AG08395 (cell line): Measurements from ENCODE around the gene TSR2.

Experiments
- DNase-seq: peaks from one replicate; pipeline ENCODE4 v3.0.0; 2012; ENCODE audit warnings: mixed read lengths, low spot score

The TSR2 gene, protein sequence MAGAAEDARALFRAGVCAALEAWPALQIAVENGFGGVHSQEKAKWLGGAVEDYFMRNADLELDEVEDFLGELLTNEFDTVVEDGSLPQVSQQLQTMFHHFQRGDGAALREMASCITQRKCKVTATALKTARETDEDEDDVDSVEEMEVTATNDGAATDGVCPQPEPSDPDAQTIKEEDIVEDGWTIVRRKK

GRCh38 chrX:54439960-54440871 lies at the start of gene TSR2:
TSS of gene TSR2 (plus strand) at chrX:54440404. CDS start at chrX:54440422, 18 bp downstream.
- DNase-seq, result peak; percentile 74

GRCh38 chrX:54397113-54397512 lies 43.1 kb upstream of the TSR2 start:
- DNase-seq, result no peak

DNA sequence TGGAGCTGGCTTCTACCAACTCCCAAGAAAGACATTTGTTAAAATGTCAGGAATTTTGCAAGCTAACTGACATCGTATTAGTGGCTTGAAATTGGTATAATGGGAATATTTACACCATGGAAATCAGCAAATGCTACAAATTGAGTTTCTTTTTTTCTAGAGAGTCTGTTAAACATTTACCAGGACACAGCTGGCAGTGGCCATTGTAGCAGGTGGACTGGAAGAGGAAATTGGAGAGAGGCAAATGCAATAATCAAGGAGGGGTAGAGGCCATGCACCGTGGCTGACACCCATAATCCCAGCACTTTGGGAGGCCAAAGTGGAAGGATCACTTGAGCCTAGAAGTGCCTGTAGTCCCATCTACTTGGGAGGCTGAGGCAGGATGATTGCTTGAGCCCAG lies 32.9 kb upstream of the TSR2 start:
- DNase-seq, result no peak

DNA sequence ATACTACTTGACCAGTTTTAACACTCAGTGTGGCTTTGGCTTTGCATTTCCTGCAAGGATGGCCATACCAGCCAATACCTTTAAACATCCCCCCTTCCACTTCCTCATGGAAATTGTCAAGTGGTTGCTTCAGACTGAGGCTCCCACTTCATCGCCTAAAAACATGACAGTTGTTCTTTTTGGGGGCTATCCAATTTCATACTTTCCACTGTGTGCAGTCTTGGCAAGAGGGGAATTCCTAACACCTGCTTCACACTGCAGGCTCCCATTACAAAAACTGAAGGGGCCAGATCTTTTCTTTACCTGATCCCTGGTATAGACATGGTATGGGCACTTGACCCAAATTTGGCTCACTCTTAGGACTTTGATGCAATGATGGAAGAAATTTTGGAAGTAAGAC lies 28.5 kb upstream of the TSR2 start:
- DNase-seq, result no peak

DNA sequence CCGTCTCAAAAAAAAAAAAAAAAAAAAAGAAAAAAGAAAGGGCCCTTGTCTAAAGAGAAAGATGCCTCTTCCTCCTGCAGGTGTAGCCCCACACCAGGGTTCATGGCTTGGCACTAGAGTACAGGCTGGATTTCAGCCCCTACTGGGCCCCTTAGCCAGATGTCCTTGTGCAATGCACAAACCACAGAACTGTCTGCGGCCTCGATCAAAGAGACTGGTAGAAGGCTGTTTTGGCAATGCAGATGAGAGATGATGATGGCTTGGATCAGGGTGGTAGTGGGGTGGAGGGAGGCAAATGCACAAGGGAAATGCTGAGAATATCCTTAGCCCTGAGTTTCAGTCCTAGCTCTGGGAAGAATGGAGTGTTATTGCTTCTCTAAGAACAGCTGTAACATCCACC lies 26.5 kb upstream of the TSR2 start:
- no peak for DNase-seq

DNA sequence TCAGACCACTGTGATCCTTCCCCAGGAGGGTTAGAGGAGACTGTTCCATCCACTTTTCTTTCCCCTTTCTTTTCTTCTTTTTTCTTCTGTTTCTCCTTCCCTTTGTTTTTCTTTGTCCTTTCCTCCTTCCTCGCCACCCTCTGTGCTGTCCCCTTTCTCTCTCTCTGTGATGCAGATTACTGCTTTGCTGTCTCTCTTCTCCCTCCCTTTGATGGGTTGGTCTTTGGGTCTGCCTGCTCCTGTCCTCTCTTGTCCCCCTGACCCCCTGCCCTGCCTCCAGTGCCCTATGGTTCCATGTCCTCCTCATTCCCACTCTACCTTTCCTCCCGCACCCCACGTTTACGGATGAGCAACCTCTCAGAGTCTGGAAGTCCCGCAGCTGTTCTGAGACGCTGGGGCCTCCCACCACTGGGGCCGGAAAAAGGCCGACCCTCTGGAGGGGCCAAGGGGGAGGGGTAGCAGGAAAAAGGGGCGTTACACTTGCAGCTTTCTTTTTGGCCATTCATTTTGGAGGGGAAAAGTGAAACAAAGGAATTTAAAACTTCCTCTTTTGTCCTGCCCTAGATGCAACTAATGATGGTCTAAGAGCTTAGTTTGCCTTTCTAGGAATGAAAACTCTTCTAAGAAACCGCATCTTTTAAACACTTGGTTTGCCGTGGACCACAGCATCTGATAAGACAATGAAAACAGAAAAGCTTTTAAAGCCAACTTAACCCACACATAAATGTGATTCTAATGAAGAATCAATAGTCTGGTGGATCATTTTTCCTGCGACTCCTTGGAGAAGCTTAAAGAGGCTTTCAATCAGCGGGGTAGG lies 24.5 kb upstream of the TSR2 start:
- no peak for DNase-seq

- DNase-seq, result no peak
These were observed 23.2 kb upstream of the TSR2 start for GRCh38 chrX:54416965-54417364.

GRCh38 chrX:54419559-54420302 lies 20.5 kb upstream of the TSR2 start:
- no peak for DNase-seq

DNA sequence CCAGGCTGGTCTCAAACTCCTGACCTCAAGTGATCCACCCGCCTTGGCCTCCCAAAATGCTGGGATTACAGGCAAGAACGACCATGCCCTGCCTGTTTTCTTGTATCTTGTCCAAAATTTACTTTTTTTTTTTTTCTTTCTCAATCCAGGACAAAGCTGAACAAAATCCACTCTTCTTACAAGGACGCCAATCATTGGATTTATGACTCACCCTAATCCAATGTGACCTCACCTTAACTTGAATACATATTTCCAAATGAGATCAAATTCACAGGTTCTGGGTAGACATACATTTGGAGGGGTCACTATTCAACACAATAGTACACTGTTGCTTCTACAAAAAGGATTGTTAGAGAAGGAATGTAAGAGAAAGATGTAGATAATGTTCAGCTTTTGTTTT lies 18.0 kb upstream of the TSR2 start:
- no peak for DNase-seq

DNA sequence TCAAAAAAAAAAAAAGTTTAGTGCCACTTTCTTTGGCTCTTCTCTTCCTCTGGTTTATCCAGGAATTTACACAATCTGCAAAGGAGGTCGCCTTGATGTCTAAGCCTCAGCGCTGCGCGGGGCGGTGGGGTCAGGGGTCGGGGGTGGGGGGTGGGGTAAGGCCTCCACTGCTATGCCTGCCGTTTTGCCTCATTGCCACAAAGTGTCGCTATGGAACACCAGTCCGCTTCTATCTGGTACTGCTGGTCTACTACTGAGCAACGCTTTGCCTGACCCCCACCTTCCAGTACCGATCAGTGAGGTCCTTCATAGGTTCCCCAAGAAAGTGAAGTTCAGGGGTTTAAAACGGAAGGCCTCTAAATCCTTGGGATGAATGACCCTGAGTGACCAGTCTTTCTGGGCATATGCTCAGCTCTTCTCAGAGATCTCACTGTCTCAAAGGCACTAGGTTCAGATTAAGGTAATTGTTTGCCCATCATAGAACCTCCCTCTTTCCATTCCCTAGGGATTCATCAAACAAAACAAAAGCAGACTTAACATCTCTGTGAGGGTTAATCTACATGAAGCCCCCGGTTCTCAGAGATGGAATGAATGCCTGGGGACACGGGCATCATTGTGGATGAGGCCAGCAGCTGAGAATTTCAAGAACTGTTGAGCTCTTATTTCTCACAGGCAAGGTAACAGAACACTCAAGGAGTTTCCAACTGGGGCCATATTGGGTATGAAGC lies 16.9 kb upstream of the TSR2 start:
- no peak for DNase-seq

DNA sequence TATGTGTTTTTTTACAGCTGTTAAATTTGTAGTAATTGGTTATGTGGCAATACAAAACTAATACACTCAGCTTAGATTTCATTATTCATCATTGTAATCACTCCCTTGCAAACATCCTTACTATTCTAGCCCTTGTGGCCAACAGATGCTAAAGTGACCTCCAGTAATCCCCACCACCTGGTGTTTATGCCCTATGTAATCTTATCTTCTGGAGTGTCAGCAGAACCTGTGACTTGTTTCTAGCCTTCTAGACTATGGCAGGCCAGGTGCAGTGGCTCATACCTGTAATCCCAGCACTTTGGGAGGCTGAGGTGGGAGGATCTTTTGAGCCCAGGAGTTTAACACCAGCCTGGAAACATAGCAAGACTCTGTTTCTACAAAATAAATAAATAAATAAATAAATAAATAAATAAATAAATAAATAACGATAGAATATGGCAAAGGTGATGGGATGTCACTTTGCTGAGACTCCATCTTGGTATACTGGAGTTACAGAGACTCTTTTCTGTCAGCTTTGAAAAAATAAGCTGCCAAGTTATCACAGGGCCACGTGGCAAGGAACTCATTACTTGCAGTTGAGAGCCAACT lies 12.3 kb upstream of the TSR2 start:
- no peak for DNase-seq

- DNase-seq, result no peak
These were observed 9.7 kb upstream of the TSR2 start for GRCh38 chrX:54430519-54430918.

GRCh38 chrX:54435121-54435520 lies 5.1 kb upstream of the TSR2 start:
- DNase-seq, result no peak

- no peak for DNase-seq
These were observed 2.6 kb downstream of the TSR2 start for GRCh38 chrX:54442790-54443189.

GRCh38 chrX:54444752-54445151 lies 4.5 kb downstream of the TSR2 start:
- DNase-seq, result no peak

DNA sequence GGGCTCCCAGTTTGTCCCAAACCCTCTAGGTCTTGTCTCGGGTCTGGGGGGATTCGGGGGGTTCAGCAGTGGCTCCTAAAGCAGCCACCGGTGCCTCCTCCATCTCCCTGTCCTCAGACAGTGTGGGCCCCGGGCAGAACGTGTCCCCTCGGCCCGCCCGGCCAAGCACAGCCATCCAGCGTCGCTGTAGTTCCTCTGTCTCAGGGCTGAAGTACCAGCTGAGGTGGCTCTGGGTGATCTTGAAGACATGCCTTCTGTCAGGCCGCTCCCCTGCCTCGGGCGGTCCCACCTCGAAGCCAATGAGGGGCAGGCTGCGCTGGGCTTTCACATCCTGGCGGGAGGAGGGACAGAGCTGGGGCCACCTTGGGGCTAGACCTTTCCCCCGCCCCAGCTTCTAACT lies 5.9 kb downstream of the TSR2 start:
- no peak for DNase-seq

DNA sequence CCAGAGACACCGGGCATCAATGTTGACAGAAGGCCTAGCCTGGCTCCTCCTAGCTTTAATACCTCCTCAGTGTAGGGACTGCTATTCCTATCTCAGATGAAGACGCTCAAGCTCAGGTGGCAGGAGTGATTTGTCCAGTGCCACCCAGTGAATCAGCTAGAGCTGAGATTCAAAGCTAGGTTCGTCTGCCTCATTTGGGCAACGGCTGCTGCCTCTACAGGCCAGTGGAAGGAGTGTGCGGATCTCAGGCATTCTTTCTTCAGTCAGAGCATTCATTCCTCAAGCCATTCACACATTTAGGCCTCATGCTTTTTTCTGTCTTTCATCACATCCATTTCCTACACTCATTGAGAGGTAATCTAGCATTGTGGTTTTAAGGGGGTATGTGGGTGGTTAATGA lies 7.3 kb downstream of the TSR2 start:
- DNase-seq, result peak; percentile 14

GRCh38 chrX:54449929-54450328 lies 9.7 kb downstream of the TSR2 start:
- DNase-seq, result no peak

- DNase-seq, result peak; percentile 18
These were observed 12.7 kb downstream of the TSR2 start for GRCh38 chrX:54452920-54453319.

DNA sequence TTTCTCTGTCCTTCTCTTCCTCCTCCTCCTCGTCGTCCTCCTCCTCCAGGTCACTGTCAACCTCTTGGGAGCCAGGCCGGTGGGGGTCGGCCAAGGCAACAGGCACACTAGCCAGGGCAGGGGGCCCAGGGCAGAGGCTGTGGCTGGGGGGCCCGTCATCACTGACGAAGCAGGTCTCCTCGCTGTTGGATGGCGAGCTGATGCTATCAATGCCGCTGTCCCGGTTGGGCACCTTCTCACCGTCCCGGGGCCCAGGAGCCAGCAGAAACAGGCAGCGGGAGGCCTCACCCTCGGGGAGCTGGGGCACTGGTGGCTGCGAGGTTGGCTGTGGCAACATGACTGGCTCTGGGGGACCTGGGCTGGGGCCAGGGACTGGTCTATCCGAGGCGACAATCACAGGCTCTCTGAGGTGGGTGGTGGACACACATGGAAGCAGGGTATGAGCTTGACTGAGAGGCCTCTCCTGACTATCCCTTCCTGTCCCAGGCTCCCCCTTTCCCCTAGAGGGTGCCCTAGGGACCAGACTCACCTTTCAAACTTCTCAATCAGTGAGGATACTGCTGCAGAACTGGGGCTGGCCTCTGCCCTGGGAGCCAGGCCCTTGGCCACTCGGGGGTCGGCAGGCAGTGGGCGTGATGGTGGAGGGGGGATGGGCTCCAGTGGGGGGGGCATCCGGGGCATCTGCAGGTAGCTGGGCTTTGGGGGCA lies 30.0 kb downstream of the TSR2 start:
- DNase-seq, result no peak
